Hematopoietic multipotent progenitor cell treated with erythropoietin and hydrocortisone succinate and interleukin-3 and kit ligand, for 15 days (in vitro differentiated cells): ENCODE results near the gene CDC34.

ENCODE experiments used
- DNase-seq: peaks from one replicate; pipeline ENCODE4 v3.0.0-alpha.2; 2015; ENCODE audit warnings: low spot score

CDC34 gene

GRCh38 chr19:531753-532560, at the start of gene CDC34:
Gene CDC34 (plus strand): TSS chr19:531760. CDS start chr19:531932, 172 bp downstream.
- DNase-seq = no peak

- DNase-seq = no peak
Measured at GRCh38 chr19:482186-483041, 49.1 kb upstream of the CDC34 start.

GRCh38 chr19:483332-484072, 48.1 kb upstream of the CDC34 start:
- no peak for DNase-seq

- DNase-seq = no peak
Measured at GRCh38 chr19:484494-484893, 47.1 kb upstream of the CDC34 start.

- no peak for DNase-seq
Measured at GRCh38 chr19:485077-485476, 46.5 kb upstream of the CDC34 start.

GRCh38 chr19:485583-486236, 45.9 kb upstream of the CDC34 start:
- DNase-seq = no peak

GRCh38 chr19:488505-489417, 42.8 kb upstream of the CDC34 start:
- DNase-seq = peak; percentile 93

- no peak for DNase-seq
Measured at GRCh38 chr19:489418-490196, 42.0 kb upstream of the CDC34 start.

- no peak for DNase-seq
Measured at GRCh38 chr19:491146-491741, 40.3 kb upstream of the CDC34 start.

GRCh38 chr19:492091-492531, 39.4 kb upstream of the CDC34 start:
- peak; percentile 22 for DNase-seq

GRCh38 chr19:493391-494170, 38.0 kb upstream of the CDC34 start:
- DNase-seq = no peak

- no peak for DNase-seq
Measured at GRCh38 chr19:494171-495080, 37.1 kb upstream of the CDC34 start.

- DNase-seq = no peak
Measured at GRCh38 chr19:495081-495401, 36.5 kb upstream of the CDC34 start.

- DNase-seq = no peak
Measured at GRCh38 chr19:495402-496111, 36.0 kb upstream of the CDC34 start.

- DNase-seq = no peak
Measured at GRCh38 chr19:496112-496665, 35.4 kb upstream of the CDC34 start, which contains the start of gene MADCAM1. Gene MADCAM1 (plus strand): TSS chr19:496486. CDS start chr19:496500, 14 bp downstream.

- no peak for DNase-seq
Measured at GRCh38 chr19:496986-497385, 34.6 kb upstream of the CDC34 start.

- DNase-seq = no peak
Measured at GRCh38 chr19:497491-497868, 34.1 kb upstream of the CDC34 start.
